Heart right ventricle (tissue), 16 donors: ENCODE data around the gene EXOC2. TPM values are rescaled to one million over a fixed set of nuclear protein-coding genes. Genes with fewer than 3 reads are reported as not detected.

Experiments used
- ATAC-seq, 8 donors: fragments of 200-7000 bp; cut with Tn5 transposase; one replicate each; pipeline ENCODE4 v1.9.1; 2020; ENCODE audit warnings: mild to moderate bottlenecking in 8 of 8, moderate library complexity in 8 of 8, moderate number of reproducible peaks in 1 of 8
- DNase-seq, 2 donors: peaks; one replicate each; pipeline ENCODE4 v3.0.0-alpha.2; 2020
- H3K27ac ChIP-seq, 10 donors: fragments of 200-600 bp; sonication (generic) in 2 of 10; one replicate each; pipeline versions ENCODE4 v1.5.0 to v1.8.0; 2020 to 2022; ENCODE audit warnings: mild to moderate bottlenecking in 3 of 10
- H3K27me3 ChIP-seq, 7 donors: fragments of 200-600 bp; one replicate each; pipeline ENCODE4 v1.8.0; 2021 to 2022; ENCODE audit warnings: mild to moderate bottlenecking in 2 of 7
- H3K36me3 ChIP-seq, 9 donors: fragments of 200-600 bp; sonication (generic) in 1 of 9; one replicate each; pipeline versions ENCODE4 v1.5.0 to v1.8.0; 2020 to 2022; ENCODE audit warnings: mild to moderate bottlenecking in 2 of 9
- H3K4me1 ChIP-seq, 9 donors: fragments of 200-600 bp; sonication (generic) in 1 of 9; one replicate each; pipeline versions ENCODE4 v1.5.0 to v1.8.0; 2020 to 2022; ENCODE audit warnings: mild to moderate bottlenecking in 4 of 9
- H3K4me3 ChIP-seq, 10 donors: fragments of 200-600 bp; sonication (generic) in 2 of 10; one replicate each; pipeline versions ENCODE4 v1.5.0 to v1.8.0; 2020 to 2022; ENCODE audit warnings: mild to moderate bottlenecking in 7 of 10, moderate library complexity in 2 of 10
- H3K9me3 ChIP-seq, 11 donors: fragments of 200-600 bp in 10 of 11; sonication (generic) in 2 of 11; one replicate each; pipeline versions ENCODE4 v1.5.0 to v1.8.0; 2013 to 2022; ENCODE audit warnings: mild to moderate bottlenecking in 2 of 11, control low read depth in 1 of 11, moderate library complexity in 1 of 11
- CTCF ChIP-seq, 9 donors: fragments of 200-600 bp; sonication (generic) in 2 of 9; IDR thresholded peaks; one replicate each; pipeline versions ENCODE4 v1.5.0 to v1.8.0; 2021 to 2022; ENCODE audit warnings: antibody characterized with exemption in 9 of 9, mild to moderate bottlenecking in 5 of 9, moderate library complexity in 1 of 9
- WGBS, 2 donors: extraction: QIAGEN DNeasy Blood & Tissue Kit; methylation state at CpG; one replicate each; pipeline ENCODE4 v1.1.7; 2013; ENCODE audit warnings: inconsistent platforms in 1 of 2; 5-methylcytosine and 5-hydroxymethylcytosine counted together
- intact Hi-C, 10 donors: fragments of 100-400 bp; cut with DNase I; formaldehyde crosslinking; loops; one replicate each; pipeline versions ENCODE4 v1.11.1 to v1.14.2; 2022
- polyA plus RNA-seq, 2 donors: library from polyadenylated mRNA; stranded (reverse); fragments of 200-250 nt; gene quantifications; one replicate each; pipeline ENCODE4 v1.2.3, GENCODE V29; 2013
- total RNA-seq, 10 donors: library from RNA; stranded (reverse); fragmentation: NEBNext Ultra II Directional in 3 of 10; extraction: Animal tissue kit (Norgen Biotek cat#: 25700) in 3 of 10; gene quantifications; one replicate each; pipeline versions ENCODE4 v1.2.1 to v1.2.4, GENCODE V29; 2021 to 2023
- donor health status: Arrhythmogenic right ventricular cardiomyopathy.
- donor health status: ischemic (EF 13 %, LVEDD 7.1; RV severe dilation, severe dysfunction).
- donor health status: healthy with polysubstance abuse.
- donor health status: DM: no; HTN: yes; CAD: no.
- donor health status: DM: no; HTN: no; CAD: no.
- donor health status: ischemic (EF 25% LVEDD 6.9; RV normal size, moderate dysfunction).
- donor health status: ischemic (EF 25% LVEDD 5.7; RV mildly dilated, moderate dysfunction).
- donor health status: healthy.
- donor health status: DM: yes; HTN: yes; CAD: no.
- donor health status: Ischemic cardiomyopathy.
- donor health status: ischemic (EF 35%, LVEDD 5.7; RV mildly dilated, moderate dysfunction).
- donor health status: nonischemic (EF 11% LVEDD 7.7; RV severe dilation, severe dysfunction).
- donor health status: DM: yes; HTN: yes; CAD: no.
- donor health status: PGD.
- donor health status: ischemic (EF 29% LVEDD 5.4; RV normal size, mild dysfunction).
- donor health status: nonischemic (EF 23%, LVEDD 6.1; RV moderate dilation, normal function).

Gene EXOC2
- total and polyA plus RNA-seq, 12 donors = 4.0 to 18.4 (median 12.9) TPM

- no peak for TF ChIP-seq CTCF (IDR thresholded peaks at IDR 0.05)
Observed at GRCh38 chr6:484086-484745, 208.7 kb downstream of the EXOC2 start.

GRCh38 chr6:475314-475713 is 217.6 kb downstream of the EXOC2 start:
- H3K27me3 ChIP-seq = peaks cover 0 to 6% (median 0%) of the 10 kb centered on the region in 7 donors
- H3K36me3 ChIP-seq = no peaks in the 10 kb centered on the region
- no peaks in the 10 kb centered on the region for H3K9me3 ChIP-seq
- peaks cover 0 to 6% (median 0%) of the 10 kb centered on the region in 9 donors for H3K4me1 ChIP-seq
- no peak overlapping the region for H3K27ac ChIP-seq
- intact Hi-C loops = no loop called here
- no peak for TF ChIP-seq CTCF (IDR thresholded peaks at IDR 0.05)
- H3K4me3 ChIP-seq = no peak overlapping the region
- ATAC-seq (no peak), DNase-seq (no peak)
- WGBS, 2 donors = 63 to 70% methylated on average over 14 of the region's 14 CpGs

More at GRCh38 chr6:484086-484745, 208.7 kb downstream of the EXOC2 start:
- Histone ChIP-seq H3K4me3 (no peak overlapping the region), H3K4me1 (no peaks in the 10 kb centered on the region), H3K9me3 (no peaks in the 10 kb centered on the region), H3K36me3 (peaks cover 0 to 52% (median 12%) of the 10 kb centered on the region in 9 donors), H3K27me3 (no peaks in the 10 kb centered on the region), H3K27ac (no peak overlapping the region)
- DNase-seq = no peak
- intact Hi-C loops = no loop called here
- 95 to 98% methylated on average over 4 of the region's 4 CpGs for WGBS, 2 donors
- no peak for ATAC-seq

- ATAC-seq (peak in 2 of 8 donors; percentile 22 to 50), DNase-seq (no peak)
- intact Hi-C loops = no loop called here
- Histone ChIP-seq H3K36me3 (no peaks in the 10 kb centered on the region), H3K4me3 (no peak overlapping the region), H3K27ac (no peak overlapping the region), H3K4me1 (peaks cover 0 to 6% (median 0%) of the 10 kb centered on the region in 9 donors), H3K27me3 (peaks cover 0 to 6% (median 0%) of the 10 kb centered on the region in 7 donors), H3K9me3 (no peaks in the 10 kb centered on the region)
- 49 to 56% methylated on average over 19 of the region's 19 CpGs for WGBS, 2 donors
- no peak for TF ChIP-seq CTCF (IDR thresholded peaks at IDR 0.05)
Observed at GRCh38 chr6:474453-475185, 218.3 kb downstream of the EXOC2 start.

- WGBS, 2 donors = 75 to 76% methylated on average over 27 of the region's 27 CpGs
- peaks cover 0 to 6% (median 0%) of the 10 kb centered on the region in 7 donors for H3K27me3 ChIP-seq
- no peaks in the 10 kb centered on the region for H3K36me3 ChIP-seq
- H3K9me3 ChIP-seq = no peaks in the 10 kb centered on the region
- ATAC-seq (peak in 2 of 8 donors; percentile 26 to 55), DNase-seq (no peak)
- intact Hi-C loops = no loop called here
- H3K27ac ChIP-seq = no peak overlapping the region
- TF ChIP-seq CTCF (IDR thresholded peaks at IDR 0.05) = no peak
- H3K4me1 ChIP-seq = peaks cover 0 to 6% (median 0%) of the 10 kb centered on the region in 9 donors
- H3K4me3 ChIP-seq = no peak overlapping the region
Observed at GRCh38 chr6:473768-474452, 219.0 kb downstream of the EXOC2 start.
